Ishikawa (cell line): ENCODE results near the gene TEX54.
A peak's percentile ranks its signal among the peaks of the same experiment; 100 is the strongest.

Source experiments
- CEBPB ChIP-seq: IDR thresholded peaks from 2 replicates; pipeline ENCODE4 v1.6.1; 2012
- CREB1 ChIP-seq: IDR thresholded peaks from 2 replicates; pipeline ENCODE4 v1.6.1; 2012; ENCODE audit warnings: low read depth
- EGR1 ChIP-seq: IDR thresholded peaks from 2 replicates; pipeline ENCODE4 v1.6.1; 2012
- EP300 ChIP-seq: IDR thresholded peaks from 2 replicates; pipeline ENCODE4 v1.6.1; 2012; ENCODE audit warnings: borderline replicate concordance
- FOXM1 ChIP-seq: IDR thresholded peaks from 2 replicates; pipeline ENCODE4 v1.6.1; 2012; ENCODE audit warnings: low read depth, borderline replicate concordance
- MAX ChIP-seq: IDR thresholded peaks from 2 replicates; pipeline ENCODE4 v1.6.1; 2012
- NFIC ChIP-seq: IDR thresholded peaks from 2 replicates; pipeline ENCODE4 v1.6.1; 2012
- RAD21 ChIP-seq: IDR thresholded peaks from 2 replicates; pipeline ENCODE4 v1.6.1; 2012; ENCODE audit warnings: low read depth
- REST ChIP-seq: IDR thresholded peaks from 2 replicates; pipeline ENCODE4 v1.6.1; 2012; ENCODE audit warnings: low read depth, mild to moderate bottlenecking
- TAF1 ChIP-seq: IDR thresholded peaks from 2 replicates; pipeline ENCODE4 v1.6.1; 2012; ENCODE audit warnings: low read depth, mild to moderate bottlenecking
- TCF12 ChIP-seq: IDR thresholded peaks from 2 replicates; pipeline ENCODE4 v1.6.1; 2012; ENCODE audit warnings: low read depth
- TEAD4 ChIP-seq: IDR thresholded peaks from 2 replicates; pipeline ENCODE4 v1.6.1; 2012
- USF1 ChIP-seq: IDR thresholded peaks from 2 replicates; pipeline ENCODE4 v1.6.1; 2012
- YY1 ChIP-seq: IDR thresholded peaks from 2 replicates; pipeline ENCODE4 v1.6.1; 2012; ENCODE audit warnings: low read depth
- ZBTB7A ChIP-seq: IDR thresholded peaks from 2 replicates; pipeline ENCODE4 v1.6.1; 2012; ENCODE audit warnings: low read depth

TEX54 gene

GRCh38 chr11:62857541-62857982 lies 24.9 kb upstream of the TEX54 start:
- TF ChIP-seq CREB1 (no peak), TCF12 (no peak), REST (no peak), RAD21 (no peak), TAF1 (no peak)

- TF ChIP-seq TCF12: no peak
- no peak for TF ChIP-seq MAX
- no peak for TF ChIP-seq CEBPB
- no peak for TF ChIP-seq USF1
- TF ChIP-seq TAF1: no peak
- no peak for TF ChIP-seq TEAD4
- TF ChIP-seq ZBTB7A: no peak
- TF ChIP-seq CREB1: no peak
- TF ChIP-seq EP300: no peak
- TF ChIP-seq RAD21: no peak
- TF ChIP-seq NFIC: no peak
Observed at GRCh38 chr11:62856333-62856895, 23.8 kb upstream of the TEX54 start.

- 0 out of 2 replicates have a peak, but pooled peaks have one; percentile 42 for TF ChIP-seq REST
- TF ChIP-seq USF1: peak; percentile 48
- peak; percentile 43 for TF ChIP-seq TEAD4
- peak; percentile 72 for TF ChIP-seq TCF12
- peak; percentile 62; the same call in 1 of the 2 replicates for TF ChIP-seq EP300
- peak; percentile 100 for TF ChIP-seq MAX
- TF ChIP-seq ZBTB7A: no peak
- TF ChIP-seq CREB1: peak; percentile 36; the same call in 1 of the 2 replicates
- TF ChIP-seq FOXM1: 0 out of 2 replicates have a peak, but pooled peaks have one; percentile 43
- TF ChIP-seq EGR1: 0 out of 2 replicates have a peak, but pooled peaks have one; percentile 39
- peak; percentile 77 for TF ChIP-seq YY1
- TF ChIP-seq NFIC: 0 out of 2 replicates have a peak, but pooled peaks have one; percentile 14
- peak; percentile 33; the same call in 1 of the 2 replicates for TF ChIP-seq CEBPB
- no peak for TF ChIP-seq RAD21
- peak; percentile 100 for TF ChIP-seq TAF1
Observed at GRCh38 chr11:62855571-62856332, 23.1 kb upstream of the TEX54 start.

- no peak for TF ChIP-seq FOXM1
- TF ChIP-seq CEBPB: no peak
- no peak for TF ChIP-seq TEAD4
- no peak for TF ChIP-seq NFIC
Observed at GRCh38 chr11:62854825-62855570, 22.4 kb upstream of the TEX54 start.

- no peak for TF ChIP-seq REST
- TF ChIP-seq MAX: no peak
- no peak for TF ChIP-seq FOXM1
- no peak for TF ChIP-seq EGR1
- TF ChIP-seq TCF12: no peak
- no peak for TF ChIP-seq CREB1
- TF ChIP-seq TAF1: no peak
- TF ChIP-seq TEAD4: no peak
- no peak for TF ChIP-seq CEBPB
- TF ChIP-seq EP300: no peak
Observed at GRCh38 chr11:62854013-62854824, 21.6 kb upstream of the TEX54 start.
